GM12878 (cell line): ENCODE results near the gene ARHGEF37. TPM values are rescaled to one million over a fixed set of nuclear protein-coding genes. Genes with fewer than 3 reads are reported as not detected.

ENCODE experiments used
- BCL11A ChIP-seq: IDR thresholded peaks from 2 replicates; pipeline ENCODE4 v1.6.1; 2011; ENCODE audit warnings: low read depth, low read length
- CBX5 ChIP-seq: sonication (generic); IDR thresholded peaks from 2 replicates; pipeline ENCODE4 v1.6.1; 2016; ENCODE audit warnings: low read depth, moderate library complexity, mild to moderate bottlenecking, inconsistent platforms
- JUNB ChIP-seq: IDR thresholded peaks from 2 replicates; pipeline ENCODE4 v1.6.1; 2016; ENCODE audit warnings: antibody characterized with exemption, mild to moderate bottlenecking
- MXI1 ChIP-seq: fragments of 150-350 bp; IDR thresholded peaks from 2 replicates; pipeline ENCODE4 v1.6.1; 2011; ENCODE audit warnings: low read depth, mild to moderate bottlenecking, inconsistent platforms, low read length, improper control_type of control experiment
- NRF1 ChIP-seq: conservative IDR thresholded peaks from 2 replicates; pipeline ENCODE4 v1.6.1; 2011; ENCODE audit warnings: mild to moderate bottlenecking, low read depth, low read length, improper control_type of control experiment
- PML ChIP-seq: IDR thresholded peaks from 2 replicates; pipeline ENCODE4 v1.6.1; 2012; ENCODE audit warnings: low read length, inconsistent platforms
- RELA ChIP-seq: fragments of 450-650 bp; IDR thresholded peaks from 2 replicates; pipeline ENCODE4 v1.8.0; 2014; ENCODE audit warnings: borderline replicate concordance; ENCODE audit not compliant: partially characterized antibody
- SIN3A ChIP-seq: IDR thresholded peaks from 2 replicates; pipeline ENCODE4 v1.6.1; 2012; ENCODE audit warnings: low read depth, low read length, improper control_type of control experiment
- SMAD1 ChIP-seq: fragments of 450-650 bp; IDR thresholded peaks from 2 replicates; pipeline ENCODE4 v1.6.1; 2018; ENCODE audit warnings: mild to moderate bottlenecking, low read depth; ENCODE audit not compliant: partially characterized antibody
- TAF1 ChIP-seq: IDR thresholded peaks from 2 replicates; pipeline ENCODE4 v1.6.1; 2011; ENCODE audit warnings: mild to moderate bottlenecking, low read depth, low read length, borderline replicate concordance
- ZNF274 ChIP-seq: IDR thresholded peaks from one replicate; pipeline ENCODE4 v1.8.0; 2011; ENCODE audit not compliant: insufficient read length, insufficient read depth
- polyA plus RNA-seq, 11 experiments: library from polyadenylated mRNA; depleted of rRNA in 4 of 11; unstranded in 6 of 11; stranded (reverse) in 5 of 11; fragments of >200 nt; fragmentation: Nextera tagmentation in 4 of 11; fragmentation: Illumina TruSeq in 1 of 11; extraction: Ambion mirVana in 4 of 11; extraction: Trizol in 1 of 11; gene quantifications; 1 replicate in 1 of 11; 2 replicates in 10 of 11; pipeline versions ENCODE4 v1.2.1 to v1.2.3, GENCODE V29; 2011 to 2016; ENCODE audit warnings: inconsistent platforms in 2 of 11, missing spikeins in 2 of 11, low read depth in 1 of 11
- total RNA-seq, 4 experiments: library from RNA; depleted of rRNA in 3 of 4; stranded (reverse); fragments of >200 nt in 3 of 4; fragmentation: Illumina TruSeq in 1 of 4; extraction: Trizol in 1 of 4; gene quantifications; 2 replicates each; pipeline versions ENCODE4 v1.2.1 to v1.2.3, GENCODE V29; 2013 to 2021
- TF ChIP-seq, protein P1 (sequence below): IDR thresholded peaks from 2 replicates; pipeline ENCODE4 v1.6.1; 2012; ENCODE audit warnings: low read length, inconsistent platforms
- TF ChIP-seq, protein P2 (sequence below): fragments of 450-650 bp; IDR thresholded peaks from 2 replicates; pipeline ENCODE4 v1.6.1; 2017; ENCODE audit warnings: borderline replicate concordance
- TF ChIP-seq, protein P3 (sequence below): fragments of 450-650 bp; IDR thresholded peaks from 2 replicates; pipeline ENCODE4 v1.6.1; 2016; ENCODE audit warnings: mild to moderate bottlenecking, moderate library complexity, borderline replicate concordance
- TF ChIP-seq, protein P4 (sequence below): fragments of 450-650 bp; IDR thresholded peaks from 2 replicates; pipeline ENCODE4 v1.6.1; 2017; ENCODE audit warnings: mild to moderate bottlenecking, moderate library complexity
- TF ChIP-seq, protein P5 (sequence below), 3 experiments: IDR thresholded peaks in 2 of 3; conservative IDR thresholded peaks in 1 of 3; 2 replicates each; pipeline ENCODE4 v1.5.1; 2011; ENCODE audit warnings: low read depth in 3 of 3, low read length in 3 of 3, mild to moderate bottlenecking in 3 of 3, control low read depth in 2 of 3, moderate library complexity in 2 of 3, inconsistent platforms in 1 of 3, mixed read lengths in 1 of 3; ENCODE audit not compliant: control insufficient read depth in 2 of 3, insufficient read depth in 1 of 3; ENCODE audit errors: extremely low read depth in 1 of 3

The ARHGEF37 gene
- total and polyA plus RNA-seq, 10 of the 15 experiments (the other 5 are each of a cell fraction or from before 2014, with no cell fraction given), result 0.16 to 1.1 (median 0.63) TPM

DNA sequence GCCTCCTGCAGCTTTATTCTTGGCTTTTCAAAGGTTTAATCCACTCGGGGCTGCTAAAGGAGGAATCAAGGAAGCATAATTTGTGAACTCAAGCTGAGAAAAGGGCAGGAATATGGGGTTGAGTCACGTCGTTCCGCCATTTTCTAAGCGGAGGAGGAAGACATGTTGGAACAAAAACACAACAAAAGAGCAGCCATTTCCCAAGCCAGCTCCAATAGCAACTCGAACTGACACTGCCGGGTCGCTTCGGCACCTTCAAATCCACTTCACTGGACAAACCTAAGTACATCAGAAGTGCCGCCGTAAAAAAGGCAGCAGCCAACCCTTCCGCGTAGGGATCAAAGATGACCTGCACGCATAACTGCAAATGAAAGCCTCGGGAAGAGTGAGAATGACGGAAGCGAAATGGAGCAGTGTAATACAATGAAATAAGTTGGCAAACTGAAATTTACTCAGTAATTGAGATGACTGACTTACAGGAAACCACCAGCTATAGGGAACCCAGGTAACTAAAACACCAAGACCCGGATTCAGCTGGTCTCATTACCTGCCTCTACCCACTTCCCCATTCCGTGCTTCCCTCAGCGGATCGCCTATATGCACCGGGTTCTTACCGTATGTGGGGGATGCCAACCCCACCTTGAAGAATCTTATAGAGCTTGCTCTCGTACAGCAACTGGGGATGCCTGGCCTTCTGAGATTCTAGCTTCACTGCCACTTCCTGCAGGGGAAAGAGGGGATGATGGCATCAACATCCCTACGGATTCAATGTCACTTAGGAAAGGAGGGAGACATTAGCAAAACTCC is 31.6 kb upstream of the ARHGEF37 start (continued):
- TF ChIP-seq, protein P1, sequence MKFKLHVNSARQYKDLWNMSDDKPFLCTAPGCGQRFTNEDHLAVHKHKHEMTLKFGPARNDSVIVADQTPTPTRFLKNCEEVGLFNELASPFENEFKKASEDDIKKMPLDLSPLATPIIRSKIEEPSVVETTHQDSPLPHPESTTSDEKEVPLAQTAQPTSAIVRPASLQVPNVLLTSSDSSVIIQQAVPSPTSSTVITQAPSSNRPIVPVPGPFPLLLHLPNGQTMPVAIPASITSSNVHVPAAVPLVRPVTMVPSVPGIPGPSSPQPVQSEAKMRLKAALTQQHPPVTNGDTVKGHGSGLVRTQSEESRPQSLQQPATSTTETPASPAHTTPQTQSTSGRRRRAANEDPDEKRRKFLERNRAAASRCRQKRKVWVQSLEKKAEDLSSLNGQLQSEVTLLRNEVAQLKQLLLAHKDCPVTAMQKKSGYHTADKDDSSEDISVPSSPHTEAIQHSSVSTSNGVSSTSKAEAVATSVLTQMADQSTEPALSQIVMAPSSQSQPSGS, result no peak
- TF ChIP-seq MXI1, result no peak
- TF ChIP-seq CBX5, result no peak
- TF ChIP-seq ZNF274, result no peak
- TF ChIP-seq SIN3A, result peak; percentile 70; the same call in 1 of the 2 replicates
- TF ChIP-seq, protein P2, sequence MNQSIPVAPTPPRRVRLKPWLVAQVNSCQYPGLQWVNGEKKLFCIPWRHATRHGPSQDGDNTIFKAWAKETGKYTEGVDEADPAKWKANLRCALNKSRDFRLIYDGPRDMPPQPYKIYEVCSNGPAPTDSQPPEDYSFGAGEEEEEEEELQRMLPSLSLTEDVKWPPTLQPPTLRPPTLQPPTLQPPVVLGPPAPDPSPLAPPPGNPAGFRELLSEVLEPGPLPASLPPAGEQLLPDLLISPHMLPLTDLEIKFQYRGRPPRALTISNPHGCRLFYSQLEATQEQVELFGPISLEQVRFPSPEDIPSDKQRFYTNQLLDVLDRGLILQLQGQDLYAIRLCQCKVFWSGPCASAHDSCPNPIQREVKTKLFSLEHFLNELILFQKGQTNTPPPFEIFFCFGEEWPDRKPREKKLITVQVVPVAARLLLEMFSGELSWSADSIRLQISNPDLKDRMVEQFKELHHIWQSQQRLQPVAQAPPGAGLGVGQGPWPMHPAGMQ, result no peak
- no peak for TF ChIP-seq RELA
- TF ChIP-seq NRF1, result no peak
- TF ChIP-seq, protein P3, sequence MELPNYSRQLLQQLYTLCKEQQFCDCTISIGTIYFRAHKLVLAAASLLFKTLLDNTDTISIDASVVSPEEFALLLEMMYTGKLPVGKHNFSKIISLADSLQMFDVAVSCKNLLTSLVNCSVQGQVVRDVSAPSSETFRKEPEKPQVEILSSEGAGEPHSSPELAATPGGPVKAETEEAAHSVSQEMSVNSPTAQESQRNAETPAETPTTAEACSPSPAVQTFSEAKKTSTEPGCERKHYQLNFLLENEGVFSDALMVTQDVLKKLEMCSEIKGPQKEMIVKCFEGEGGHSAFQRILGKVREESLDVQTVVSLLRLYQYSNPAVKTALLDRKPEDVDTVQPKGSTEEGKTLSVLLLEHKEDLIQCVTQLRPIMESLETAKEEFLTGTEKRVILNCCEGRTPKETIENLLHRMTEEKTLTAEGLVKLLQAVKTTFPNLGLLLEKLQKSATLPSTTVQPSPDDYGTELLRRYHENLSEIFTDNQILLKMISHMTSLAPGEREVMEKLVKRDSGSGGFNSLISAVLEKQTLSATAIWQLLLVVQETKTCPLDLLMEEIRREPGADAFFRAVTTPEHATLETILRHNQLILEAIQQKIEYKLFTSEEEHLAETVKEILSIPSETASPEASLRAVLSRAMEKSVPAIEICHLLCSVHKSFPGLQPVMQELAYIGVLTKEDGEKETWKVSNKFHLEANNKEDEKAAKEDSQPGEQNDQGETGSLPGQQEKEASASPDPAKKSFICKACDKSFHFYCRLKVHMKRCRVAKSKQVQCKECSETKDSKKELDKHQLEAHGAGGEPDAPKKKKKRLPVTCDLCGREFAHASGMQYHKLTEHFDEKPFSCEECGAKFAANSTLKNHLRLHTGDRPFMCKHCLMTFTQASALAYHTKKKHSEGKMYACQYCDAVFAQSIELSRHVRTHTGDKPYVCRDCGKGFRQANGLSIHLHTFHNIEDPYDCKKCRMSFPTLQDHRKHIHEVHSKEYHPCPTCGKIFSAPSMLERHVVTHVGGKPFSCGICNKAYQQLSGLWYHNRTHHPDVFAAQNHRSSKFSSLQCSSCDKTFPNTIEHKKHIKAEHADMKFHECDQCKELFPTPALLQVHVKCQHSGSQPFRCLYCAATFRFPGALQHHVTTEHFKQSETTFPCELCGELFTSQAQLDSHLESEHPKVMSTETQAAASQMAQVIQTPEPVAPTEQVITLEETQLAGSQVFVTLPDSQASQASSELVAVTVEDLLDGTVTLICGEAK, result no peak
- no peak for TF ChIP-seq SMAD1
- TF ChIP-seq, protein P4, sequence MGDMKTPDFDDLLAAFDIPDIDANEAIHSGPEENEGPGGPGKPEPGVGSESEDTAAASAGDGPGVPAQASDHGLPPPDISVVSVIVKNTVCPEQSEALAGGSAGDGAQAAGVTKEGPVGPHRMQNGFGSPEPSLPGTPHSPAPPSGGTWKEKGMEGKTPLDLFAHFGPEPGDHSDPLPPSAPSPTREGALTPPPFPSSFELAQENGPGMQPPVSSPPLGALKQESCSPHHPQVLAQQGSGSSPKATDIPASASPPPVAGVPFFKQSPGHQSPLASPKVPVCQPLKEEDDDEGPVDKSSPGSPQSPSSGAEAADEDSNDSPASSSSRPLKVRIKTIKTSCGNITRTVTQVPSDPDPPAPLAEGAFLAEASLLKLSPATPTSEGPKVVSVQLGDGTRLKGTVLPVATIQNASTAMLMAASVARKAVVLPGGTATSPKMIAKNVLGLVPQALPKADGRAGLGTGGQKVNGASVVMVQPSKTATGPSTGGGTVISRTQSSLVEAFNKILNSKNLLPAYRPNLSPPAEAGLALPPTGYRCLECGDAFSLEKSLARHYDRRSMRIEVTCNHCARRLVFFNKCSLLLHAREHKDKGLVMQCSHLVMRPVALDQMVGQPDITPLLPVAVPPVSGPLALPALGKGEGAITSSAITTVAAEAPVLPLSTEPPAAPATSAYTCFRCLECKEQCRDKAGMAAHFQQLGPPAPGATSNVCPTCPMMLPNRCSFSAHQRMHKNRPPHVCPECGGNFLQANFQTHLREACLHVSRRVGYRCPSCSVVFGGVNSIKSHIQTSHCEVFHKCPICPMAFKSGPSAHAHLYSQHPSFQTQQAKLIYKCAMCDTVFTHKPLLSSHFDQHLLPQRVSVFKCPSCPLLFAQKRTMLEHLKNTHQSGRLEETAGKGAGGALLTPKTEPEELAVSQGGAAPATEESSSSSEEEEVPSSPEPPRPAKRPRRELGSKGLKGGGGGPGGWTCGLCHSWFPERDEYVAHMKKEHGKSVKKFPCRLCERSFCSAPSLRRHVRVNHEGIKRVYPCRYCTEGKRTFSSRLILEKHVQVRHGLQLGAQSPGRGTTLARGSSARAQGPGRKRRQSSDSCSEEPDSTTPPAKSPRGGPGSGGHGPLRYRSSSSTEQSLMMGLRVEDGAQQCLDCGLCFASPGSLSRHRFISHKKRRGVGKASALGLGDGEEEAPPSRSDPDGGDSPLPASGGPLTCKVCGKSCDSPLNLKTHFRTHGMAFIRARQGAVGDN, result no peak; the same call in 1 of the 2 replicates
- TF ChIP-seq JUNB, result no peak
- TF ChIP-seq PML, result no peak
- TF ChIP-seq TAF1, result peak; percentile 39; the same call in 1 of the 2 replicates
- no peak for TF ChIP-seq BCL11A
- TF ChIP-seq, protein P5, sequence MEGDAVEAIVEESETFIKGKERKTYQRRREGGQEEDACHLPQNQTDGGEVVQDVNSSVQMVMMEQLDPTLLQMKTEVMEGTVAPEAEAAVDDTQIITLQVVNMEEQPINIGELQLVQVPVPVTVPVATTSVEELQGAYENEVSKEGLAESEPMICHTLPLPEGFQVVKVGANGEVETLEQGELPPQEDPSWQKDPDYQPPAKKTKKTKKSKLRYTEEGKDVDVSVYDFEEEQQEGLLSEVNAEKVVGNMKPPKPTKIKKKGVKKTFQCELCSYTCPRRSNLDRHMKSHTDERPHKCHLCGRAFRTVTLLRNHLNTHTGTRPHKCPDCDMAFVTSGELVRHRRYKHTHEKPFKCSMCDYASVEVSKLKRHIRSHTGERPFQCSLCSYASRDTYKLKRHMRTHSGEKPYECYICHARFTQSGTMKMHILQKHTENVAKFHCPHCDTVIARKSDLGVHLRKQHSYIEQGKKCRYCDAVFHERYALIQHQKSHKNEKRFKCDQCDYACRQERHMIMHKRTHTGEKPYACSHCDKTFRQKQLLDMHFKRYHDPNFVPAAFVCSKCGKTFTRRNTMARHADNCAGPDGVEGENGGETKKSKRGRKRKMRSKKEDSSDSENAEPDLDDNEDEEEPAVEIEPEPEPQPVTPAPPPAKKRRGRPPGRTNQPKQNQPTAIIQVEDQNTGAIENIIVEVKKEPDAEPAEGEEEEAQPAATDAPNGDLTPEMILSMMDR (IDR thresholded peaks at IDR 0.05 in 2 of 3, conservative IDR thresholded peaks at IDR 0.05 in 1 of 3; ENCODE audit: control insufficient read depth in 2 of 3, extremely low read depth in 1 of 3, insufficient read depth in 1 of 3, low read depth in 3 of 3, low read length in 3 of 3), result no peak
